H1 (cell line): ENCODE measurements around the gene UROC1. TPM values are rescaled to one million over a fixed set of nuclear protein-coding genes. Genes with fewer than 3 reads are reported as not detected.

Source experiments
- CHD7 ChIP-seq: fragments of 300-600 bp; sonication (generic); IDR thresholded peaks from 2 replicates; pipeline ENCODE4 v1.7.1; 2012; ENCODE audit warnings: low read length, moderate library complexity, mild to moderate bottlenecking, inconsistent platforms; ENCODE audit not compliant: insufficient replicate concordance
- CTCF ChIP-seq, 3 experiments: IDR thresholded peaks; 1 replicate in 2 of 3; 2 replicates in 1 of 3; pipeline versions ENCODE4 v1.5.1 to v1.6.1; 2011; ENCODE audit warnings: low read length in 3 of 3, mild to moderate bottlenecking in 3 of 3, inconsistent platforms in 2 of 3, low read depth in 1 of 3, moderate library complexity in 1 of 3; ENCODE audit not compliant: insufficient read depth in 1 of 3; ENCODE audit errors: control extremely low read depth in 1 of 3
- EZH2 ChIP-seq: fragments of 200-600 bp; sonication (generic); IDR thresholded peaks from 2 replicates; pipeline ENCODE4 v1.7.1; 2012; ENCODE audit warnings: low read depth, mild to moderate bottlenecking, moderate library complexity, low read length, inconsistent platforms; ENCODE audit not compliant: severe bottlenecking
- JUN ChIP-seq: IDR thresholded peaks from 2 replicates; pipeline ENCODE4 v1.6.1; 2011; ENCODE audit warnings: low read depth, mild to moderate bottlenecking, improper control_type of control experiment, low read length
- POLR2A ChIP-seq, 2 experiments: IDR thresholded peaks; 1 replicate in 1 of 2; 2 replicates in 1 of 2; pipeline ENCODE4 v1.6.1; 2011; ENCODE audit warnings: low read depth in 2 of 2, low read length in 2 of 2, mild to moderate bottlenecking in 2 of 2; ENCODE audit errors: control extremely low read depth in 1 of 2
- POU5F1 ChIP-seq: IDR thresholded peaks from 2 replicates; pipeline ENCODE4 v1.6.1; 2011; ENCODE audit warnings: low read depth, mild to moderate bottlenecking, low read length, moderate library complexity
- RBBP5 ChIP-seq: IDR thresholded peaks from 2 replicates; pipeline ENCODE4 v1.7.1; 2012; ENCODE audit warnings: low read depth, mild to moderate bottlenecking, inconsistent platforms, low read length, moderate library complexity, borderline replicate concordance
- SIRT6 ChIP-seq: IDR thresholded peaks from one replicate; pipeline ENCODE4 v1.7.1; 2012; ENCODE audit warnings: low read length, inconsistent platforms
- SP4 ChIP-seq: IDR thresholded peaks from 2 replicates; pipeline ENCODE4 v1.6.1; 2012; ENCODE audit warnings: low read length, inconsistent platforms
- TAF1 ChIP-seq: IDR thresholded peaks from 2 replicates; pipeline ENCODE4 v1.6.1; 2011; ENCODE audit warnings: mild to moderate bottlenecking, low read depth, low read length
- TCF12 ChIP-seq: IDR thresholded peaks from 2 replicates; pipeline ENCODE4 v1.6.1; 2011; ENCODE audit warnings: low read depth, mild to moderate bottlenecking, low read length
- polyA plus RNA-seq, 7 experiments: library from polyadenylated mRNA; depleted of rRNA in 3 of 7; stranded (reverse) in 5 of 7; unstranded in 2 of 7; fragments of >200 nt in 5 of 7; fragments of 200-250 nt in 2 of 7; gene quantifications; 1 replicate in 5 of 7; 2 replicates in 1 of 7; 4 replicates in 1 of 7; pipeline versions ENCODE4 v1.2.1 to v1.2.3, GENCODE V29; 2011 to 2013; ENCODE audit warnings: missing spikeins in 2 of 7, mixed read lengths in 2 of 7
- total RNA-seq: library from RNA; stranded (reverse); fragmentation: NEBNext Ultra II Directional; extraction: Animal tissue kit (Norgen Biotek cat#: 25700); gene quantifications from 2 replicates; pipeline ENCODE4 v1.2.1, GENCODE V29; 2021

Gene UROC1
- total and polyA plus RNA-seq, 2 of the 8 experiments (the other 6 are each of a cell fraction or from before 2014, with no cell fraction given), result 0.03 TPM; not detected in 1

- TF ChIP-seq CHD7 (no peak), SP4 (no peak), CTCF (IDR thresholded peaks at IDR 0.05; ENCODE audit: control extremely low read depth in 1 of 3, insufficient read depth in 1 of 3, low read depth in 1 of 3, low read length in 3 of 3) (no peak), TCF12 (no peak), EZH2 (no peak), POLR2A (IDR thresholded peaks at IDR 0.05; ENCODE audit: control extremely low read depth in 1 of 2, low read depth in 2 of 2, low read length in 2 of 2) (no peak), SIRT6 (no peak), POU5F1 (no peak), JUN (no peak), TAF1 (no peak), RBBP5 (no peak)
Observed at GRCh38 chr3:126538316-126538715, 20.7 kb upstream of the UROC1 start (continued).
